Hepatocyte (in vitro differentiated cells): ENCODE data around the gene FSD1L. TPM values are rescaled to one million over a fixed set of nuclear protein-coding genes. Genes with fewer than 3 reads are reported as not detected.
A peak's percentile ranks its signal among the peaks of the same experiment; 100 is the strongest.

Experiments
- DNase-seq: peaks from one replicate; pipeline ENCODE4 v3.0.0-alpha.2; 2016; ENCODE audit warnings: low spot score
- H2AFZ ChIP-seq: fragments of 200-600 bp; sonication (generic); 2 replicates; pipeline ENCODE4 v1.6.0; 2016; ENCODE audit warnings: antibody characterized with exemption, mild to moderate bottlenecking
- H3K27ac ChIP-seq: fragments of 200-600 bp; sonication (generic); 2 replicates; pipeline ENCODE4 v1.5.1; 2016; ENCODE audit warnings: mild to moderate bottlenecking
- H3K27me3 ChIP-seq: fragments of 200-600 bp; sonication (generic); 2 replicates; pipeline ENCODE4 v1.6.1; 2016
- H3K36me3 ChIP-seq: fragments of 200-600 bp; sonication (generic); replicated peaks from 2 replicates; pipeline ENCODE4 v1.5.1; 2016; ENCODE audit warnings: low read depth; ENCODE audit not compliant: insufficient read depth
- H3K4me1 ChIP-seq: fragments of 200-600 bp; sonication (generic); 2 replicates; pipeline ENCODE4 v1.5.1; 2016; ENCODE audit warnings: mild to moderate bottlenecking, moderate library complexity; ENCODE audit not compliant: insufficient read depth
- H3K4me2 ChIP-seq: fragments of 200-600 bp; sonication (generic); 2 replicates; pipeline ENCODE4 v1.6.0; 2016
- H3K4me3 ChIP-seq: fragments of 200-600 bp; sonication (generic); 2 replicates; pipeline ENCODE4 v1.5.1; 2016; ENCODE audit warnings: mild to moderate bottlenecking
- H3K79me2 ChIP-seq: fragments of 200-600 bp; sonication (generic); 2 replicates; pipeline ENCODE4 v1.6.0; 2017; ENCODE audit warnings: mild to moderate bottlenecking
- H3K9me2 ChIP-seq: fragments of 200-600 bp; sonication (generic); replicated peaks from 2 replicates; pipeline ENCODE4 v1.6.0; 2017; ENCODE audit warnings: mild to moderate bottlenecking; ENCODE audit not compliant: insufficient read depth
- H3K9me3 ChIP-seq: fragments of 200-600 bp; sonication (generic); 2 replicates; pipeline ENCODE4 v1.5.1; 2016; ENCODE audit warnings: low read depth, mild to moderate bottlenecking
- H4K20me1 ChIP-seq: fragments of 200-600 bp; sonication (generic); 2 replicates; pipeline ENCODE4 v1.6.0; 2016; ENCODE audit warnings: mild to moderate bottlenecking; ENCODE audit not compliant: insufficient read depth, poor library complexity, severe bottlenecking
- CTCF ChIP-seq: fragments of 200-600 bp; sonication (generic); IDR thresholded peaks from 2 replicates; pipeline ENCODE4 v1.5.1; 2016; ENCODE audit warnings: antibody characterized with exemption, mild to moderate bottlenecking; ENCODE audit not compliant: poor library complexity
- EZH2 ChIP-seq: fragments of 200-600 bp; sonication (generic); IDR thresholded peaks from 2 replicates; pipeline ENCODE4 v1.6.1; 2016; ENCODE audit warnings: antibody characterized with exemption, mild to moderate bottlenecking, borderline replicate concordance
- EZH2phosphoT487 ChIP-seq: fragments of 200-600 bp; sonication (generic); IDR thresholded peaks from one replicate; pipeline ENCODE4 v1.6.1; 2018; ENCODE audit warnings: antibody characterized with exemption, mild to moderate bottlenecking, low read depth, moderate library complexity; ENCODE audit not compliant: unreplicated experiment, severe bottlenecking
- WGBS: methylation state at CpG from one replicate; pipeline ENCODE4 v1.1.6; 2016; ENCODE audit warnings: low lambda C conversion rate; ENCODE audit errors: missing lambda C conversion rate; 5-methylcytosine and 5-hydroxymethylcytosine counted together
- polyA plus RNA-seq: library from polyadenylated mRNA; unstranded; fragments of >200 nt; fragmentation: Nextera tagmentation; extraction: Ambion mirVana; gene quantifications from 2 replicates; pipeline ENCODE4 v1.2.1, GENCODE V29; 2016
- total RNA-seq: library from RNA; depleted of rRNA; stranded (reverse); fragments of >200 nt; gene quantifications from 2 replicates; pipeline ENCODE4 v1.2.3, GENCODE V29; 2014

FSD1L gene
- total and polyA plus RNA-seq, 2 experiments from 2014 or later: 1.1 to 9.3 TPM

- H3K9me2 ChIP-seq: no peaks in the 10 kb centered on the region
- TF ChIP-seq EZH2: no peak
- TF ChIP-seq EZH2phosphoT487: no peak
- TF ChIP-seq CTCF: no peak
- no peaks in the 10 kb centered on the region for H3K79me2 ChIP-seq
- no peak for DNase-seq
- no peak overlapping the region for H3K27ac ChIP-seq
- no peak overlapping the region for H2AFZ ChIP-seq
- no peak overlapping the region for H3K4me2 ChIP-seq
- no peaks in the 10 kb centered on the region for H4K20me1 ChIP-seq
- H3K4me1 ChIP-seq: peaks cover 10% of the 10 kb centered on the region
- no peaks in the 10 kb centered on the region for H3K27me3 ChIP-seq
- peaks cover 1% of the 10 kb centered on the region for H3K9me3 ChIP-seq
- H3K4me3 ChIP-seq: no peak overlapping the region
- 96% methylated on average over 1 of the region's 1 CpG for WGBS
- H3K36me3 ChIP-seq: no peaks in the 10 kb centered on the region
Measured at GRCh38 chr9:105416840-105417239, 31.0 kb upstream of the FSD1L start.

GRCh38 chr9:105418588-105419500, 29.0 kb upstream of the FSD1L start:
- TF ChIP-seq EZH2 (no peak), CTCF (no peak), EZH2phosphoT487 (no peak)
- Histone ChIP-seq H3K79me2 (no peaks in the 10 kb centered on the region), H3K4me2 (peak overlapping the region; percentile 50), H2AFZ (no peak overlapping the region), H3K4me1 (peaks cover 9% of the 10 kb centered on the region), H3K4me3 (no peak overlapping the region), H4K20me1 (no peaks in the 10 kb centered on the region), H3K36me3 (no peaks in the 10 kb centered on the region), H3K9me3 (no peaks in the 10 kb centered on the region), H3K9me2 (no peaks in the 10 kb centered on the region), H3K27ac (peak overlapping the region; percentile 40), H3K27me3 (no peaks in the 10 kb centered on the region)
- 24% methylated on average over 3 of the region's 3 CpGs for WGBS
- DNase-seq: peak; percentile 47

GRCh38 chr9:105419816-105420597, 27.8 kb upstream of the FSD1L start:
- H3K4me3 ChIP-seq: no peak overlapping the region
- no peak overlapping the region for H3K4me2 ChIP-seq
- no peaks in the 10 kb centered on the region for H3K4me1 ChIP-seq
- DNase-seq: no peak
- H3K27me3 ChIP-seq: no peaks in the 10 kb centered on the region
- no peaks in the 10 kb centered on the region for H3K9me3 ChIP-seq
- no peaks in the 10 kb centered on the region for H3K79me2 ChIP-seq
- 95% methylated on average over 10 of the region's 10 CpGs for WGBS
- H2AFZ ChIP-seq: no peak overlapping the region
- no peaks in the 10 kb centered on the region for H3K9me2 ChIP-seq
- no peaks in the 10 kb centered on the region for H4K20me1 ChIP-seq
- no peaks in the 10 kb centered on the region for H3K36me3 ChIP-seq
- H3K27ac ChIP-seq: peak overlapping the region; percentile 40
- no peak for TF ChIP-seq EZH2
- TF ChIP-seq CTCF: no peak
- no peak for TF ChIP-seq EZH2phosphoT487
